HFF-Myc (cell line): ENCODE measurements around the gene FAM3B.
"Not testable (repeated sequence)": the region's sequence is repeated elsewhere in the genome, so short reads cannot be mapped to it uniquely, and the experiment has no call there.

Experiments
- DNase-seq: peaks from one replicate; pipeline ENCODE4 v3.0.0-alpha.2; 2011; ENCODE audit warnings: low read depth; ENCODE audit errors: extremely low read depth
- H3K4me3 ChIP-seq: replicated peaks from 2 replicates; pipeline ENCODE4 v1.5.1; 2011; ENCODE audit warnings: low read depth, mild to moderate bottlenecking, control low read depth, low read length
- CTCF ChIP-seq: IDR thresholded peaks from 2 replicates; pipeline ENCODE4 v1.5.1; 2012; ENCODE audit warnings: mild to moderate bottlenecking, low read depth, low read length, control low read depth; ENCODE audit errors: missing control alignments

Gene FAM3B

GRCh38 chr21:41349619-41350390, 33.2 kb downstream of the FAM3B start:
- no peak overlapping the region for H3K4me3 ChIP-seq
- DNase-seq: no peak
- no peak for TF ChIP-seq CTCF

GRCh38 chr21:41350436-41351155, 34.0 kb downstream of the FAM3B start:
- H3K4me3 ChIP-seq: no peak overlapping the region
- DNase-seq: no peak
- no peak for TF ChIP-seq CTCF

GRCh38 chr21:41357546-41357945, 40.9 kb downstream of the FAM3B start:
- DNase-seq: no peak
- no peak overlapping the region for H3K4me3 ChIP-seq
- TF ChIP-seq CTCF: no peak

- TF ChIP-seq CTCF: no peak
- no peak for DNase-seq
- no peak overlapping the region for H3K4me3 ChIP-seq
These were observed 41.9 kb downstream of the FAM3B start for GRCh38 chr21:41358193-41359166.

GRCh38 chr21:41359286-41359685, 42.7 kb downstream of the FAM3B start:
- DNase-seq: no peak
- no peak for TF ChIP-seq CTCF
- no peak overlapping the region for H3K4me3 ChIP-seq

GRCh38 chr21:41359754-41360071, 43.1 kb downstream of the FAM3B start:
- not testable (repeated sequence) for DNase-seq, H3K4me3 ChIP-seq
